ENCODE measurements around the gene DOK4. TPM values are rescaled to one million over a fixed set of nuclear protein-coding genes. Genes with fewer than 3 reads are reported as not detected.

DOK4 gene
- total RNA-seq, 4 donors from 2014 or later = 3.6 to 12.8 (median 7.3) TPM

DNA sequence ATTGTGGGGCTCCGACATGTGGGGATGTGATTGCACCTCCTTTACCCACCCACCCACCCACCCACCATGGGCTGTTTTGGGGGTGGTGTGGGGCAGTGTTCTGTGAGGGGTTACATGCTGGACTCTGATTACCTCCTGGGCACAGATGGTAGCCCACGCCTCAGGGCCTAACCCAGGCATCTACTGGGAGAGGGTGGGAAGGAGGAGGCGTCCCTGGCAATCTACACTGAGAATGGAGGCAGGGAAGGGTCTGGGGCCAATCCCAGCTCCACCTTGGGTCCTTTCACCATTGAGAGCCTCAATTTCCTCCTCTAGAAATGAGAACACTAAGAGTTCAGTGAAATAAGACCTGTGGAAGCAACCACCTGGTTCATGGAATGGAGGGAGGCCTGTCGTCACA is 11.7 kb upstream of the DOK4 start:
- TF ChIP-seq CTCF (IDR thresholded peaks at IDR 0.05; ENCODE audit: low read depth) = no peak

GRCh38 chr16:57497121-57497520 is 10.8 kb upstream of the DOK4 start:
- TF ChIP-seq CTCF (IDR thresholded peaks at IDR 0.05; ENCODE audit: low read depth) = no peak

GRCh38 chr16:57493767-57494166 is 7.5 kb upstream of the DOK4 start:
- no peak for TF ChIP-seq CTCF (IDR thresholded peaks at IDR 0.05; ENCODE audit: low read depth)

DNA sequence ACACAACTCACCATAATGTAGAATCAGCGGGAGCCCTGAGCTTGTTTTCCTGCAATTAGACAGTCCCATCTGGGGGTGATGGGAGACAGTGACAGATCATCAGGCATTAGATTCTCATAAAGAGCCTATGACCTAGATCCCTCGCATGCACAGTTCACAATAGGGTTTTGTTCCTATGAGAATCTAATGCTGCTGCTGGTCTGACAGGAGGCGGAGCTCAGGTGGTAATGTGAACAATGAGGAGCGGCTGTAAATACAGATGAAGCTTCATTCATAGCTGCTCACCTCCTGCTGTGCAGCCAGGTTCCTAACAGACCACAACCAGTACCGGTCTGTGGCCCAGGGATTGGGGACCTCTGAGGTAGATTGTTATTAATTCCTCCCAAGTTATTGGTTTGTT is 2.9 kb upstream of the DOK4 start:
- no peak for TF ChIP-seq CTCF (IDR thresholded peaks at IDR 0.05; ENCODE audit: low read depth)

GRCh38 chr16:57486858-57487834 is 853 bp upstream of the DOK4 start:
- TF ChIP-seq CTCF (IDR thresholded peaks at IDR 0.05; ENCODE audit: low read depth) = no peak

DNA sequence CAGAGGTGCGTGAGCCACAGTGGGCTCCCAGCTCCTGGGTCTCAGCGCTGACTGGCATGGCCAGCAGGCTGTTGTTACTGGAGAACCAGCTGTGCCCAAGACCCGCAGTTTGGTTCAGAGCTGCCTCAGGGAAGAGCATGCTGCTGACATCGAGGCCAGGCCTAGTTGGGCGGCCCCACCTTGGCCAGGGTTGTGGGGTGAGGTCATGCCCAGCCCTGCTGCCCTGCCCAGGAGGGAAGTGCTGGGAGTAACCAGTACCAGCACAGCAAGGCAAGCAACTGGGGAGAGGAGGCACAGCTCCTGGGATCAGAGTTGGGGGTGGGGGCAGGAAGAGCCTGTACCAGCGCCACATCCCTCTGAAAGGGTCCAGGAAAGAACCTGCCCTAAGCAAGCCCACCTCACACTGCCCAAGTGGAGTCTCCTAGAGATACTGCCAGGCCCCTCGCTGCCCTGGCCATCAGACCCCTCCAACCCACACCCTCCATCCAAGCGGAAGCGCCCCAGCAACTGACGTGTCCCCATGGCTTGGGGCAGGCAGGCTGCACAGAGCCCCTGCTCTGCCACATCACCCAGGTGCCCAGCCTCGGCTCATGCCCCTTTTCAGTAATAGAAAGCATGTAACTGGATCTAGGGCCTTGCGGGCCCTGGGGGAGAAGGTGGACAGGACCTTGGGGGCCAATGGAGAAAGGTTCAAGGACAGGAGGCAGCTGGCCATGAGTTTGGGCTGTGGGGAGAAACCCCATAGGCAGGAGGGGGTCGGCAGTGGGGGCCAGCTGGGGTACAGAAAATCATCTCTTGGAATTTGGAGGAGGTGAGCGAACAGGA is 990 bp downstream of the DOK4 start:
- no peak for TF ChIP-seq CTCF (IDR thresholded peaks at IDR 0.05; ENCODE audit: low read depth)

GRCh38 chr16:57484515-57485005 is 1.7 kb downstream of the DOK4 start:
- TF ChIP-seq CTCF (IDR thresholded peaks at IDR 0.05; ENCODE audit: low read depth) = no peak
